ENCODE results near the gene PGF.
"Not testable (repeated sequence)": the region's sequence is repeated elsewhere in the genome, so short reads cannot be mapped to it uniquely, and the experiment has no call there.

Gene PGF

DNA sequence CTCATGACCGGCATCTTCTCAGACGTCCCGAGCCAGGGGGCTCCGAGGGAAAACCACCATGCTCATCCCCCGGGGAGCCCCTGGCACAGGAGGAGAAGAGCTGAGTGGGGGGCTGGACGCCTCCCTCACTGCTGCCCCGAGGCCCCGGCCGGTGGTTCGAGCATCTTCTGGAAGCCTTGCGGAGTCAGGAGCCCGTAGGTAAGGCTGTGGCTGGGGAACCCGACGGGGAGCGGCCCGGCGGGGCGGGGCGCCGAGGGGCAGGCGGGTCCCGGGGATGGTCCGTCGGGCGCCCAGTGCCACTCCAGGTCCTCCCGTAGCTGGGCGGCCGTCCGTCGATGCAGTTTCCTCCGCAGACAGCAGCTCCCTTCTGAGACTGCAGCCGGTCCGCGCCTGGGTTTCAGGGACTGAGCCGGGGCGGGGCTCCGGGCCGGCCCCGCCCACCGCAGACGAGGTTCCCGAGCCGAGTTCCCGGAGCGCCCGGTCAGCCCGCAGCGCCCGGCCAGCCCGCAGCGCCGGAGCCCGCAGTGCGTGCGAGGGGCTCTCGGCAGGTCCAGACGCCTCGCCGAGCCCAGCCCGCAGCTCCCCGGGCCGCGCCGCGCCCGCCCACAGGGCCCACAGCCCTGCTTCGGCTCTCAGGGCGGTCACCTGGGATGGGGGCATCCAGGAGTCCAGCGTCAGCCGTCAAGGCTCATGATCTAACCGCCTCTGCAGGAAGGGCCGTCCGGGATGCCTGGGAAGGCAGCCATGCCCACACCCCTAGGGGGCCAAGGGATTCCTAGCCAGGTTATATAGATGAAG, at the start of gene PGF:
TSS of gene PGF (minus strand) at position 369 of the 798 bp plus-strand sequence. CDS start at position 14, 355 bp downstream.
- DNase-seq, result peak; percentile 13

DNA sequence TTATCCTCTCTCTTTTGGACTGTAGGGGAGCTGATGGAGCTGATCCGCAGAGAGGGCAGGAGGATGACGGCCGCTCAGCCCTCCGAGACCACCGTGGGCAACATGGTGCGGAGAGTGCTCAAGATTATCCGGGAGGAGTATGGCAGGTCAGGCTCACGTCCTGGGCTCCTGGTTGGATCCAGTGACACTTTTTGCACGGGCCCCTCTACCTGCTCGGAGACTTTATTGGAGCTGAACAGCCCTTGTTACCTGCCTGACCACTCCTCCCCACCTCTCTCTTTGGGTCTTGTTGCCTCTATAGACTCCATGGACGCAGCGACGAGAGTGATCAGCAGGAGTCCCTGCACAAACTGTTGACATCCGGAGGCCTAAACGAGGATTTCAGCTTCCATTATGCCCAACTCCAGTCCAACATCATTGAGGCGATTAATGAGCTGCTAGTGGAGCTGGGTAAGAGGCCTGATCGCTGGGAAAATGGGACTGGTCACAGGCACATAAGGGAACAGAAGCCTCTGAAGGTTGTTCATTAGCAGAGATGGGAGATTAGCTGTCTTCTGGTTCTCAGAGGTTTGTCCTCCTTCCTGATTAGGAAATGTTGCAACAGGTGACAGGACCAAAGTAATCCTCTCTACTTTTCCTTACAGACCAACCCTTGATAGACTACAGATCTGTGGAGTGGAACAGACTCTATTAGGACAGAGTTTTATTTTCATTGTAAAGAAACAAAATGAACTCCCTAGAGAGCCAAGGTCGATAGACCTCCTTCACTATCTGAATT, 48.0 kb upstream of the PGF start:
- no peak for DNase-seq

DNA sequence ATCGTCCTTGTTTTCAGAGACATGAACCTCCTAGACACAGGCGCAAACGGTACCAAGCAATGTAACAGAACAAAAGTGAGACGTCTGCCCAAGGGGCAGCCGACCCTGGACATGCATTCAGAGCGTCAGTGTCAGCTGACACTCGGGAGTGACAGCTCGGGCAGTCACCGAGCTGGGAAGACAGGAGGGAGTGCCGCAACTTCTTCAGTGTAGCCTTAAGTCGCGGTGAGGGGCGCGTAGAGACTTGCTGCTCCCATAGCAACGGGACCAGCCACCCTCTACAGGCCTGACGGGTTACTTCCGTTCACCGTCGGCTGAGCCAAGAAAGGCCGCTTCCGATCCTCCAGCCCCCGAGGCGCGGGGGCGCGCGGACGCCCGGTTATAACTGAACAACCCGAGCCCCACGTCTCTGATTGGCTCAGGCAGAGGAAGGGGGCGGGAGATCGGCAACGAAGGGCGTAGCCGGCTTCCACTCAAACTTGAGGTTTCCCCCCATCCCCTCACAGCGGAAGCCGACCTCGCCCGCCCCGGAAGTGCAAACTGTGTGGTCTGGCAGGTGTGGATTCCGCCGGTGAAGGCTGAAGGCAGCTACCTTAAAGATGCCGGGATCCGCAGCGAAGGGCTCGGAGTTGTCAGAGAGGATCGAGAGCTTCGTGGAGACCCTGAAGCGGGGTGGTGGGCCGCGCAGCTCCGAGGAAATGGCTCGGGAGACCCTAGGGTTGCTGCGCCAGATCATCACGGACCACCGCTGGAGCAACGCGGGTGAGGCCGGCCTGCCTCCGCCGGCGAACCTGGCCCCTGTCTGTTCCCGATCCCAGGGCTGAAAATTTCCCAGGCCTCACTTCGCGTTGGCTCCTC, 47.2 kb upstream of the PGF start, which contains the start of gene EIF2B2:
TSS of gene EIF2B2 (plus strand) at position 530 of the 858 bp plus-strand sequence. CDS start at position 600, 70 bp downstream.
- peak; percentile 99 for DNase-seq

DNA sequence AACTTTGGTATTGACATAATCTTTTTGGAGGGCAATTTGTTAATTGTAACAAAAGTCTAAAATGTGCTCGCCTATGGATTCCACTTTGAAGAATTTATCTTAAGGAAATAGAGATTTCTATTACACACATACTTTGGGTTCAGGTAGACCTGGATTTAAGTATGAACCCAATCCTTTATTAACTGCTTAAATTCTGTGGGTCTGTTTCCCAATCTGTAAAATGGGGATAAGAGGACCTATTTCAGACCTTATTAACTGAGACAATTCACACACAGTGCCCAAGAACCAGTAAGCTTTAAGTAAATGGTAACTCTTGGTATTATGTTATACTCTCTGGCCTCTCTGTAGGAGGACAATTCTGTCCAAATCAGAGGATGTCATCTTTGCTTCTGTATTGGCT, 46.5 kb upstream of the PGF start:
- DNase-seq, result no peak

DNA sequence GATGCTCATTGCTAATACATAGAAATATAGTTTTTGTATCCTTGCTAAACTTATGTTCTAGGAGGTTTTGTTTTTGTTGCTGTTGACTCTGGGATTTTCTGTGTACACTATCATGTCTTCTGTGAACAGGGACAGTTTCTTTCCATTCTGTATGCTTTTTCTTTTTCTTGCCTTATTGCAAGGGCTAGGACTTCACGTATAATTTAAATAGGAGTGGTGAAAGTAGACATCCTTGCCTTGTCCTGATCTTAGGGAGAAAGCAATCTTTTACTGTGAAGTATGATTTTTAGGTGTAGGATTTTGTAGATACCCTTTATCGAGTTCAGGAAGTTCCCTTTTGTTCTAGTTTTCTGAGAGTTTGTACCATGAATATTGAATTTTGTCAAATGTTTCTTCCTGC, 45.9 kb upstream of the PGF start:
- DNase-seq, result no peak

DNA sequence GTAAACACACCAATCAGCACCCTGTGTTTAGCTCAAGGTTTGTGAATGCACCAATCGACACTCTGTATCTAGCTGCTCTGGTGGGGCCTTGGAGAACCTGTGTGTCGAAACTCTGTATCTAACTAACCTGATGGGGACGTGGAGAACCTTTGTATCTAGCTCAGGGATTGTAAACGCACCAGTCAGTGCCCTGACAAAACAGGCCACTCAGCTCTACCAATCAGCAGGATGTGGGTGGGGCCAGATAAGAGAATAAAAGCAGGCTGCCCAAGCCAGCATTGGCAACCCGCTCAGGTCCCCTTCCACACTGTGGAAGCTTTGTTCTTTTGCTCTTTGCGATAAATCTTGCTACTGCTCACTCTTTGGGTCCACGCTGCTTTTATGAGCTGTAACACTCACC, 40.4 kb upstream of the PGF start:
- not testable (repeated sequence) for DNase-seq

DNA sequence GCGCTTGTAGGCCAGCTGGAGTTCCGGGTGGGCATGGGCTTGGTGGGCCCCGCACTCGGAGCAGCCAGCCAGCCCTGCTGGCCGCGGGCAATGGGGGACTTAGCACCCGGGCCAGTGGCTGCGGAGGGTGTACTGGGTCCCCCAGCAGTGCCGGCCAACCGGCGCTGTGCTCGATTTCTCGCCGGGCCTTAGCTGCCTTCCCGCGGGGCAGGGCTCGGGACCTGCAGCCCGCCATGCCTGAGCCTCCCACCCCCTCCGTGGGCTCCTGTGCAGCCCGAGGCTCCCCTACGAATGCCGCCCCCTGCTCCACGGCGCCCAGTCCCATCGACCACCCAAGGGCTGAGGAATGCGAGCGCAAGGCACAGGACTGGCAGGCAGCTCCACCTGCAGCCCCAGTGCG, 38.8 kb upstream of the PGF start:
- DNase-seq, result not testable (repeated sequence)

DNA sequence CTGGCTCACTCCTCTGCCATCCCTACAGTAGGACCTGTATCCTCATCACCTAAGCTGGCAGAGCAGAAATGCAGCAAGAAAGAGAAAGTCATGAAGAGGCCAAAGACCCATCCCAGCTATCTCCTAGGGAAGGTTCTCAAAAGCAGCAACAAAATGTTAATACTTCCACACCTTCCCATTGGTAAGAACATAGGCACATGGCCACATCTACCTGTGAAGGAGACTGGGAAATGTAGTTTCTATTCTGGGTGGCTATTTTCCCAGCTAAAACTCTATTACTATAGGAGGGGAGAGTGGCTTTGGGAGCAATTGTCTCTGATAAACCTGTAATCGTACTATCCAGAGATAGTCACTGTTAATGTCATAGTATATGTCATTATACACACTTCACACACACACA, 33.6 kb upstream of the PGF start:
- DNase-seq, result no peak

DNA sequence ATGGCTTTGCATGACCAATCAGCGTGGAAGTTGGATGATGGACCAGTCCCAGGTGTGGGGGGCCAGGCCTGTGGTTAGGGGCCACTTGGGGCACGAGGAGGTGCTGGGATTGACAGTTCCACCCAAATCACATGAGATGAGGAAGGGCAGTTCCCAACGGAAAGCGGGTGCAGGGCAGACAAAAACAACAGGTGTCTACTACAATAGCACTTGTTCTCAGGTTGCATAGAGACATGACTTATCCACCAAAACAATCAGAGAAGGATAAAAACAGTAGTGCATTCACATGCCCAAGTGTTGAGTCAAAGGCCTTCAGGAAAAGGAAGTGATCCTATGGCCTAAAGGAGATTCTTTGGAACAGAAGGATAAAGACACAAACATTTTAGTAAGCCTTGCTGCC, 32.7 kb upstream of the PGF start:
- DNase-seq, result no peak

DNA sequence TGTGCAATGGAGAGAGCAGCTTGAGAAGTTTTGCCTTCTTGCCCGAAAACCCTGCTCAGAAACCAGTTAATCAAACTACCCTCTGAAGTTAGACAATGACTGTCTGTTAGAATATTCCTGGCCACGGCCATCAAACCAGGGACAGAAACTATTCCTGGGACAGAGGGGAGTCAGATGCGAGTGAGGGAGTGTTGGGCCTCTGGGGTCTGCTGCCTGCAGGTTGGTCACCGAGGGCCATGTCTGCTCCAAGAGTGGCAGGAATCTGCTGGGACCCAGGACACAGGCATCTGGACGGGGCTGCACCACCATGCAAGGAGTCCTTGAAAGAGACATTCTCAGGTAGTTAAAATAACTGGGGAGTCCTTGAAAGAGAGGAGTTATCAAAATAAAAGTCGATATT, 30.4 kb upstream of the PGF start:
- no peak for DNase-seq

DNA sequence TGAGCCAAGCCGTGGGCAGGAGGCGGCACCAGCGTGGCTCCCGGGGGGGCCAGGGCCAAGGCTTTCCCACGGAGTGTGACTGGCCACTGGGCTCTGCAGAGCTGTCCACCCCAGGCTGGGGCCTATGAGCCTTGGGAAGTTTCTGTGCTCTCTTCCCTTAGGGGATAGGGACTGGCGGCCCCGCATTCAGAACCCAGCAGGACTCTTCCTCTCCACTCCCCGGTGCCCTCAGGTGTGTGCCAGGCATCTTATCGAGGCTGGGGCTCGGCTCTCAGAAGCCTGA, 29.6 kb upstream of the PGF start:
- no peak for DNase-seq

DNA sequence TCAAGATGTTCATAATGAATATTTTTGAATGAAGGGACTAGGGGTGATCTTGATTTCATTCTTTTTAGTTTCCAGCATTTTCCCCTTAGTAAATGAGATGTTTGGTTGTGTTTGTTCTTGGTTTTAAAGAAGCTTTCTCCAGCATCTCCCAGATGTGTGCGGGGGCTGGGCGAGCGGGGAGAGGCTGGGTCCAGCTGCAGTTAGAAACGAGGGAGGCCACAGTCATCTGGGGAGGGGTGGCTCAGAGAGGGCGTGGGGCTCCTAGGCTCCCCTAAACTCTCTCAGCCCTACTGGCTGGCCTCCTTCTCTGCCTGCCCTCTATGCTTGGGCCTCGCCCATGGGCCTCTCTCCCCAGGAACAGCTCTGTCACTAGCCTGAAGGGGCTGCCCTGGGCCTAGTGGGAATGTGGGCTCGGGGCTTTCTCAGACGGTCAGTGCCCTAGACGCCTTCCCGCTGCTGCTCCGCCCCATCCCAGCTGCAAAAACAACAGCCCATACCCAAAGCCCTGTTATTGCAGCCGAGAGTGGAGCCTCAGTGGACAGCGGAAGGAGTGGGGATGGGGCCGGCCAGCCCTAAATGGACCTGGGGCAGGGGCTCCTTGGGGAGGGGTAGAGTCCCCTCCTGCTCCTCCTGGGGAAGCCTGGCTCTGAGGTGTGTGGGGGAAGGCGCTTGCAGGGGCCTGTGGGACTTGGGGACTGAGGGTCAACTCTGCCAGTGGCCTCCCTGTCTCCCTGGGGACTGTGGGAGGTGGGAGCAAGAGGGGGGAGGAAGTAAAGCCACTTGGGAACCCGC, 29.0 kb upstream of the PGF start:
- DNase-seq, result no peak

DNA sequence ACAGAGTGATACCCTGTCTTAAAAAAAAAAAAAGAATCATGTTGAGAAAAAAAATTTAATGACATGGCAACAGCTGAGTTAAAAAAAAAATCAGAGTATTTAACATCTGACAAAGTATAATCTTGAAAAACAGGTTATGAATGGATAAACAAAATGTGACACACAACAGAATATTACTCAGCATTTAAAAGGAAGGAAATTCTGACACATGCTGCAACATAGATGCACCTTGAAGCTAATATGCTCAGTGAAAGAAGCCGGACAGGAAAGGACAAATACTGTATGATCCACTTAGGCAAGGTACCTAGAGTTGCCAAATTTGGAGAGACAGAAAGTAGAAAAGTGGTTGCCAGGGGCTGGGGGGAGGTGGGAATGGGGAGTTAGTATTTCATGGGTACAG, 27.9 kb upstream of the PGF start:
- DNase-seq, result no peak

DNA sequence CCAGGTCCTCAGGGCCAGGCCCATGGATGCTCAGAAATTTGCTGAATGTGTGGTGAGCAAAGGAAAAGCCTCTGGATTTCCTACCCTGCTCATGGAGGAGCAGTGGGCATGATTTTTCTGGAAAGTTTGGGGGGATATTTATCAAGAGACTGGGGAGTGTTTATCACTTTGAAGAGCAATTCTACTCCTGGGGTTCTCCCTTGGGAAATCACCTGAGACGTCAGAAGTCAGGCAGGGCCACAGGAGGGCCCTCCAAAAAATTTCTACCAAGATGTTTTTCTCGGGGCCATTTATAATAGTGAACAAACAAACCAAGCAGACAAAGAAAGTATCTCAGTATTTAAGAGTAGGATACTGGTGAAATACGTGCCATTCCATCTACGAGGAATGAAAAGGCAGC, 27.3 kb upstream of the PGF start:
- DNase-seq, result no peak

DNA sequence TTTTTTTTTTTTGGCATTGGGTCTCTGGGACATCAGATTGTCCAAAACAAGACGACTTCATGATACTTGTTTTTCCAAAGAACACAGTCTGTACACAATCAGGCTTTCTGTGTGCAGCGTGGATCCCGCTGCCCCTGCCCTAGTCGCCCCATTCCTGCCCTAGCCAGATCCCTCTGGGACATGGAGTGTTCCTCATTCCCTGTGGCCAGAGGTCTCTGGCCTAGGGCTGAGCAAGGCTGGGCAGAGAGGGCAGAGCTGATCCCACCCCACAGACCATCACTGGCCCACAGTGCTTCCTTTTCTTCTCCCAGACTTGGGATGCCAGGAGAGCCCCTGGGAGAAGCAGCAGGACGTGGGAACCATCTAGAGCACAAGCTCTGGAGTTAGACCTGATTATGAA, 26.4 kb upstream of the PGF start:
- no peak for DNase-seq

DNA sequence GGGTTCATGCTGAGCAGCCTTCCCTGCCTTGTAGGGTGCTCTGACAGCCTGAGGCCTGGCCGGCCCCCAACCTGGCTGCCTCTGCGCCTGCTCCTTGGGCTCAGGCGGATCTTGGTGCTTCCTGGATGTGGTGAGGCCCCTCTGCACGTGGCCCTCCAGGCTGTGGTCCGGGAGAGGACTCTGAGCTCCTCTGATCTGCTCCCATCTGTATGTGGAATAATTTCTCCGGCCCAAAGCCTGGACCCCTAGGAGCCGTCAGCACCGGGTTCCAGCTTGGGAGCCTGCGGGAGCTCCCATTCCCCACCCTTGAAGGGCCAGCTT, 26.0 kb upstream of the PGF start:
- DNase-seq, result no peak

DNA sequence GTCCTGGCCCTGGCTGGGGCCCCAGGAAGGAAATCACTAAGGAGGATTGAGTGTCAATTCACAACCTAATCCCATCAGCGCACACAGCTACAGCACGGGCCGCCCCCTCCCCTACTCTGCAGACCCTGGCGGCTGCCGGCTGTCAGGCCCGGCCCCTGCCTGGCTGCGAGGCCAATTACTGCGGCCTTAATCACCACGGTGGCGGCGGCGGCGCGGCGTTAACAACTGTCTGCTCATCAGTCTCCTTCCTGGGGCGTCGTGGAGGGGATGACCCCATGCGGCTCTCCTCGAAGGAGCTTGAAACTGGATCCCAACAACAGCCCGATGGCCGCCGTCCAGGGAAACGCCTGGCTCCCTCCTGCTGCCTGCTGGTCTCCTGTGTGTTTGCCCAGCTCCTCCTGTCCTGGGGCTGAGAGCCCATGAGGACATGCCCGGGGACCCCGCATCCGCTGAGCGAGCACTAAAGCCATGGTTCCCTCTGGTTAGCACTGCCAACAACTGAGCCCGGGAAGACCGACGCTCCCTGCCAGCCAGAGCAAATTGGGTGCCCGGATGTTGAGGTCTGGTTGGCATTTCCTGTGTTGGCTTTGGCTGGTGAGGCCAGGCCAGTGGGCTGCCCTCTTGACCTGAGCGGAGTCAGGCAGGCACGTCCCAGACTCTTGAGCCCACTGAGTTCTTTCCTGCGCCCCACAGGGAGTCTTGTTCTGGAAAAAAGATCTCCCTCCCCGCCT, 25.5 kb upstream of the PGF start:
- no peak for DNase-seq

DNA sequence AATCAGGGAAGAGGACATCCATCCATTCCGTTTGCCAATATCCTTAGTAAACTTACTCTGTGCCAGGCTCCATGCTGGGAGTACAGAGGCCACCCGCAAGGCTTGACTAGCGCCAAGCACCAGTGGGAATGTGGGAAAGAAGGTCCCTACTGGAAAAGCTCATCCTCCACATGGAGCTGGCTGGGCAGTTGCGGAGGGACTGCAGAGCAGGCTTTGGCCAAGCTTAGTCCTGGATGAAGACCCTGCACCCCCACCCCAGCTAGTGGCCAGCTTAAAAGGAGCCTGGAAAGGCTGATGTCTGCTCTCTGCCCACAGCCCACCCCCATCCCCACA, 25.0 kb upstream of the PGF start:
- no peak for DNase-seq

DNA sequence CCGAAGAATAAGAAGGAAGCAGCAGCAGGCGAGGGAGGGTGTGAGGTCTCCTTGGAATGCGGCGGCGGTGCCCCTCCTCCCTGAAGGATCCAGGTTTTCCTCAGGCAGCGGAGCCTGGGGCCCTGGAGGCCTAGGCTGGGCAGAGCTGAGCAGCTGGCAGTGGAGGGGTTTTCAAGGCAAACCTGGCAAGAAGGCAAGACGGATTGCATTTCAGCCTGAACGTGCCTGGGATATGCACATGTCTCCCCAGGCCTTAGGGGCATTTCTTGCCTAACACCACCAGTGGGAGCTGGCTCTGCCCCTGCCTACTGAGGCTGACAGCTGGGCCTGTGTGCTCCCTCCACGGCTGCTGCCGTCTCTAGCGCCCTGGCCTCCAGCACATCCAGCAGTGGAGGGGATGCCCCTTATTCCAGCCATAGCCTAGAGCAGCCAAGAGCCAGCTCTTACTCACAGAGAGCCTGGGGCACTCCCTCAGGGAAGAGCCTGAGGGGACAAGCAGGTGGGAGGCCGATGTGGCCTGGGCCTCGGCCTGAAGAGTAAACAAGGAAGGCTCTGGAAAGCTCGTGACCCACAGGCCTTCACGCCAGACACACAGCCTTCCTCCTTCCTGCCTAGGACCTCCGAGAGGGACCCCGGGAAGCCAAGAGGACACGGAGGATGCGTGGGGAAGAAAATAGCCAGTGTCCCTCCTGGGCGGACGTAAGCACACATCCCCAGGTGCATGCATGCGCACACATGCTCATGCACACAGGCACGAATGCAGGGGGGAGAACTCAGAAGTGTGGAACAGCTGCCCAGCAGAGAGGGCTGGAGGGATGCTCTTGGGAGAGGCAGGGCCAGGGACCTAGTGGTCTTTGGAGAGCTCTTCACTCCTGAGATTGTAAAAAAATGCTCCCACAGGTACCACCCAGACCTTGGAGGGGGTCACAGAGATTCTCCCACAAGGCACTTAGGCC, 24.3 kb upstream of the PGF start:
- no peak for DNase-seq

DNA sequence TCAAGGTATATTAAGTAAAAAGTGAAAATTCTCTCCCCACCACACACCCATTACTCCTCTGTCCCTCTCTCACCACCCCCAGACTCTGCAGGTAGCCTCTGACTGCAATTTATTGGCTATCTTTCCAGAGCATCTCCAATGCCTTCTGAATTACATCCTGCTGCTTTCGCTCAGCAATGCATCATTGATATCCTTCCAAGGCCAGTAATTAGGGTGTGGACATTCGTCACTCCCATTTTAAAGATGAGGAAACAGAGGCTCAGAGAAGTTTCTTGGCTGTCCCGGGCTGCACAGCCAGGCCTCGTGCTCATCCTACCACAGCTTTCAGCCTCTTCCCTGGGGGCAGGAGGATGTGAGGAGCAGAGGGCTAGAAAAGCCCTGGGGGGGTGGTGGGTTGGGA, 23.6 kb upstream of the PGF start:
- no peak for DNase-seq

DNA sequence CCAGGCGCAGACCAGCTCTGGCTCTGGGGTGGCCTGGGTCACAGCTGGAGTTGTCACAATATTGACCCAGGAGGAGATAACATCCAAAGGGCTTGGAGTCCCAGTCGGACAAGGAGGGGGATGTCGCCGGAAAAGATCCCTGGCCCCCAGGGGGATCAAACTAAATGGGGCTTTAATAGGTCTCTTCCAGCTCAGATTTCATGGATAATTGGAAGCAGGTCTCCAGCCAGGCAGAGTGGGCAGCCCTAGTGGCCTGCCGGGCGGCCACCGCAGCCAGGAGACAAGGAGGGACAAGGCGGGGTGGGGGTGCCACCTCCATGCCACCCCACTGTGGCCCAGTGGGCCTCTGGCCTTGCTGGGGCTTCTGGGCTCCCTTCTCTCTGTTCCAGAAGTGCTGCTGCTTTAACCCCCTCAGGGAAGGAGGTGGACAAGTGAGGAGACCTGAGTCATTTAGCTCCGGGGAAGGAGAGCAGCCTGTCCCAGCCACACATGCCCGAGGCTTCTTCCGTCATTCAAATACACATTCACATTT, 23.1 kb upstream of the PGF start:
- no peak for DNase-seq

Data from activated CD4-positive, alpha-beta T cell treated with anti-CD3 and anti-CD28 coated beads, Interleukin-2, amount 50 U/mL, for 1 hour (primary cell).